Thyroid gland (tissue), 4 donors: ENCODE results near the gene DRG2.

Source experiments
- POLR2A ChIP-seq, 2 donors: fragments of 450-650 bp; IDR thresholded peaks; one replicate each; pipeline ENCODE4 v1.6.1; 2017; ENCODE audit warnings: antibody characterized with exemption in 2 of 2, mild to moderate bottlenecking in 2 of 2, moderate library complexity in 1 of 2
- TF ChIP-seq, protein P1 (sequence below), 6 experiments: fragments of 200-600 bp in 3 of 6; fragments of 450-650 bp in 3 of 6; sonication (generic) in 3 of 6; IDR thresholded peaks; one replicate each; pipeline ENCODE4 v1.5.1; 2016 to 2019; ENCODE audit warnings: antibody characterized with exemption in 6 of 6, mild to moderate bottlenecking in 2 of 6, inconsistent platforms in 1 of 6, moderate library complexity in 1 of 6

DNA sequence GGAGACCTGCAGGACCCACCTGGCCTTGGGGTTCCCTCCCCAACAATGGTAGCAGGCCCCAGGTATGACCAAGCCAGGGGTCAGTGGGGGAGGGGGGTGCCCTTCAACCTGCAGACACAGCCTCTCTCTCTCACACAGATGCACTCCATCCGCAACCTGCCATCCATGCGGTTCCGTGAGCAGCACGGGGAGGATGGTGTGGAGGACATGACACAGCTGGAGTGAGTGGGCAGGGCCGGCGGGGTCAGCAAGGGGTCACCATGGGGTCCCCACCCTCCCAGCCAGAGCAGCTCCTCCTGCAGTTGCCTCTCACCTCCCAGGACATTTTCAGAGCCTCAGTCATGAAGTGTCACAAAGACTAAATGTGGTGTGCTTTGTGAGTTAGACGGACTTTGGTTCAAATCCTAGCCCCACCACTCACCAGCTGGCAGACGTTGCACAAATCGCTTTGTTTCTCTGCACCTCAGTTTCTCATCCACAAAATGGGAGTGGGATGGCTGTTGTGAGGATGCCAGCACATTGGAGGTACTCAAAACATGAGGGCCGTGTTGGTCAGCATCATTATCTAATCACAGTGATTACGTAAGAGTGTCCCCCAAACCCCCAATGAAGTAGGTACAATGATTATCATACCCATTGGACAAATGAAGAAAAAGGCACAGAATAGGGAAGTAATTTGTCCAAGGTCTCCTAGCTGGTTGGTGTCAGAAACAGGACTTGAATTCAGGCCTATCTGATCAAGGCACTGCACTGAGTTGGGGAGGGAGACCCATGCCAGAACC, 36.8 kb downstream of the DRG2 start:
- TF ChIP-seq, protein P1, sequence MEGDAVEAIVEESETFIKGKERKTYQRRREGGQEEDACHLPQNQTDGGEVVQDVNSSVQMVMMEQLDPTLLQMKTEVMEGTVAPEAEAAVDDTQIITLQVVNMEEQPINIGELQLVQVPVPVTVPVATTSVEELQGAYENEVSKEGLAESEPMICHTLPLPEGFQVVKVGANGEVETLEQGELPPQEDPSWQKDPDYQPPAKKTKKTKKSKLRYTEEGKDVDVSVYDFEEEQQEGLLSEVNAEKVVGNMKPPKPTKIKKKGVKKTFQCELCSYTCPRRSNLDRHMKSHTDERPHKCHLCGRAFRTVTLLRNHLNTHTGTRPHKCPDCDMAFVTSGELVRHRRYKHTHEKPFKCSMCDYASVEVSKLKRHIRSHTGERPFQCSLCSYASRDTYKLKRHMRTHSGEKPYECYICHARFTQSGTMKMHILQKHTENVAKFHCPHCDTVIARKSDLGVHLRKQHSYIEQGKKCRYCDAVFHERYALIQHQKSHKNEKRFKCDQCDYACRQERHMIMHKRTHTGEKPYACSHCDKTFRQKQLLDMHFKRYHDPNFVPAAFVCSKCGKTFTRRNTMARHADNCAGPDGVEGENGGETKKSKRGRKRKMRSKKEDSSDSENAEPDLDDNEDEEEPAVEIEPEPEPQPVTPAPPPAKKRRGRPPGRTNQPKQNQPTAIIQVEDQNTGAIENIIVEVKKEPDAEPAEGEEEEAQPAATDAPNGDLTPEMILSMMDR (IDR thresholded peaks at IDR 0.05) = no peak
- TF ChIP-seq POLR2A (IDR thresholded peaks at IDR 0.05) = no peak
